GM21447 (cell line): Measurements from ENCODE around the gene ERAP2.

Experiments used
- ATAC-seq: cut with Tn5 transposase; IDR thresholded peaks from one replicate; pipeline ENCODE4 v1.9.1; 2021; ENCODE audit not compliant: unreplicated experiment

The ERAP2 gene

DNA sequence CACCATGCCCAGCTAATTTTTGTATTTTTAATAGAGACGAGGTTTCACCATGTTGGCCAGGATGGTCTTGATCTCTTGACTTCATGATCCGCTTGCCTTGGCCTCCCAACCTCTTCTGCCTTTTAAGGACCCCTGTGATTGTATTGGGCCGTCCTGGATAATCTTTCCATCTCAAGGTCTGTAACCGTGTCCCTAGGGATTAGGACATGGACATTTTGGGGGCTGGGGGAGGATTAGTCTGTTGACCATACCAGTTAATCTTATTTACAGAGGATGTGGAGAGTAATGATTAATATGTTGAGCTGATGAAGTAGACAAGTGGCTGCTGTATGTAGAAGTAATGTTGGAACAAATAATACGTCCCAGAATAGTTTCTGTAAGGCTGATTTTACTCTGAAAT is 82.7 kb downstream of the ERAP2 start:
- ATAC-seq = no peak

DNA sequence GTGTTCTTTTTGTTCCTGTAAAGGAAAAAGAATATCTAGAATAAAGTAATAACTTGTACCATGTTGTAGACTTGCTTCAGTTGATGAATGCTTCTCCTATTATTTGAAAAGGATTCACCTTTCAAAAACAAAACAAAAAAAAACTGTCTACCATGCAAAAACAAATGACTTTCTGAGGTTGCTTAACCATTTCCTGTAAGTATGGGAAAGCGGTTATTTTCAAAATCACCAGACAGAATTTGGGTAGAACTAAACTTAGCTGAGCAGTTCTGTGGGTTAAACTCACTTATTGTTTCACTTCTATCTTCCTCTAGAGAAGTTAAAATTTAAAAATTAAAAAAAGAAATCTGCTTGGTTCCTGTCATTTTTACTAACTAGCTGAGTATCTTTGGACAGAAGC is 84.8 kb downstream of the ERAP2 start:
- peak; percentile 55 for ATAC-seq

DNA sequence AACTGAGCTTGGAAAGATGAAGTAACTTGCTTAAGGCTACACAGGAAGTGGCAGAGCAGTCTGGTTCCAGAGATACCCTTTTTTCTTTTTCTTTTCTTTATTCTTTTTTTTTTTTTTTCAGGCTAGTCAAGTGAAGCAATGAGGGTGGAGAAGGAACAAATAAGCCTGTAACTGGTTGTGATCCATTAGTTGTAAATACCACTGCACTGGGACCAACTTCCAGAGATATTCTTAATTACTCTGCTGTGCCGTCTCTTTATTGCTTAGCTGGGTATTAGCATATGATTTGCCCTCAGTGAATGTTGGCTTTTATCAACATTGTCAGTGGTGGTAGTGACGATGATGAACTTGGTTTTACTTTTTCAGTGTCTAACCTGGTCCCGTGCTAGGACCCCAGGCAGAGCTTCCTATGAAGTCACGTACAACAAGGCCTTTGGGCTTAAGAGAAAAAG is 86.3 kb downstream of the ERAP2 start:
- no peak for ATAC-seq

DNA sequence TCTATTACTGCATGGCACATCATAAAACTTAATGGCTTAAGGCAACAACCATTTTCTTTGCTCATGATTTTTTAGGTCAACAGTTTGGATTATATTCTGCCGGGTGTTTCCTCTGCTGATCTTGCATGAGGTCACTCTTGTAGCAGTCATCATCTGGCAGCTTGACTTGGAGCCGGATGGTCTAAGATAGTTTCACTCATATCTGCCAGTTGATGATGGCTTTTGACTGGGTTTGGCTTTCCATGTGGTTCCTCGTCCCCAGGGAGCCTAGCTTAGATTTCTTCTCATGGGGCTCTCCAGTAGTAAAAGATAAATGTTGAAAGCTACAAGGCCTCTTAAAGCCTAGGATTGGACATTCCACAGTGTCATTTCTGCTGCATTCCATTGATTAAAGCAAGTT is 87.0 kb downstream of the ERAP2 start:
- peak; percentile 55 for ATAC-seq

DNA sequence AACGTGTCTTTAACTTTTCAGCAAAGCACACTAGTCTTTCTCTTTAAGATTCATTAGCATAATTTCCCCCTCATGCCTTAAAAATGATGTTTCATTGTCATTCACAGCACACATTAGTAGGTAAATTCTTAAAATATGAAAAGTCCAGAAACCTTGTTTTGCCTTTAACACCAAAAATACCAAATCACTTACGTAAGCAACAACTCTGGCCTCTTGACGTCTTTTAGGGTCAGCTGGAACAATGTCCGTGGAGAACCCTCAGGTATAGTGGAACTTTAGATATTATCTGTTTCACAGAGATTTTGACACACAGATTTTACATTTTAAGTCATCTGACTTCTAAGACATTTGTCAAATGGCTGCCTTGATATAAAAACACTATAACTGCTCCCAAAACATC is 90.5 kb downstream of the ERAP2 start:
- no peak for ATAC-seq

DNA sequence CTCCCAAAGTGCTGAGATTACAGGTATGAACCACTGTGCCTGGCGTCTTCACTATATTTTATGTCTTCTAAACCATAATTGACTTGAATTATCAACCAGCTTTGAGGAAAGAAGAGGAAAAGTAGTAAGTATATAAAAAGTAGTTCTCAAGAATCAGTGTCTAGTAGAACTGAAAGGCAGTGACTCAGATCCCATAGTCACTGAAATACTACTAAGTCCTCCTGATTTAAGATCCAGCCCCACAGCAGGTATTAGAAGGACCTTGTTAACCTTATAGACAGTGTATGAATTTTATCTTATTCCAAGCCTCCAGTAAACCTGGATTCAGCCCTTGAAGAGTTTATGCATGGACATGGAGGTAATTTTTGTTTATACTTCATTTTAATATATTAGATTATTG is 91.1 kb downstream of the ERAP2 start:
- ATAC-seq = no peak

DNA sequence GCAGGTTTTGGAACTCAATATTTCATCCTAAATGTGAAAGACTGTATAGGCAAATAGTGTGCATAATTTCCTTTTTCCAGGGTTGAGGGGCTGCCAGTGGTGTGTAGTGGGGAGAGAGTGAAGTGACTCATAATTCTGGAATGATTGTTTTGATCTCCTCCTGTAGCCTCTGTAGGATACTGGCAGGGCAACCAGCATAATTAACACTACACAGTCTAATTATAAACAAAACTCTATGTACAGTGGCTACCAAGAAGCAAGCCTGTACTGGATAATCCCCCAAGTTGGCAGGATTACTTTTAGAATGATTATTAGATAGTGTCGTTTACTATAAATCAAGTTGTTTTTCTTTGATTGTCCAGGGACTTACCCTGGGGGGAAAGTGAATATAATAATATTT is 91.8 kb downstream of the ERAP2 start:
- no peak for ATAC-seq

DNA sequence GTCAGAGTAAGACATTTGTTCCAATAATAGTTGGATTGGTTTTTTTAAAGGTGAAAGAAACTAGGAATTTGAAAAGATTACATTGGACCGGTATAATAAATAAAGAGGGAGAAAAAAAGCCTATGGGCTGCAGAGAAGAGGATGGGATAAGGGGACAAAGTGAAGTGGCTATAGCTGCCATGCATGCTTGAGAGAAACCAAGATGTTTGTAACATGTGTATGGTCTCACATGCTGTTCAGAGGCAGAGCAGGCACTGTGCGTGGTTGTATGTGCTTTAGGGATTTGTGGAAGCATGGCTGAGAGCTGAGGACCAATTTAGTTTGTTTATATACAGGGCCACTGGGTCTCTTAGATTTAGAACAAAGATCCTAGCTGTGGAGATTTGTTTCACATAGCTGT is 92.3 kb downstream of the ERAP2 start:
- ATAC-seq = no peak
